Natural killer cell (primary cell): ENCODE data around the gene EHD1. TPM values are rescaled to one million over a fixed set of nuclear protein-coding genes. Genes with fewer than 3 reads are reported as not detected.
"Not testable (repeated sequence)": the region's sequence is repeated elsewhere in the genome, so short reads cannot be mapped to it uniquely, and the experiment has no call there.

Experiments used
- ATAC-seq, 3 donors: fragments of 150-1000 bp in 2 of 3; fragments of 200-7000 bp in 1 of 3; cut with Tn5 transposase; 1 replicate in 1 of 3; 2 replicates in 2 of 3; pipeline ENCODE4 v1.10.0; 2021; ENCODE audit warnings: mild to moderate bottlenecking in 2 of 3, moderate library complexity in 2 of 3
- DNase-seq, 2 donors: peaks; one replicate each; pipeline versions ENCODE4 v3.0.0 to v3.0.0-alpha.2; 2013 to 2021; ENCODE audit warnings: mixed read lengths in 1 of 2
- H3K27ac ChIP-seq: one replicate; pipeline ENCODE4 v1.5.1; 2013; ENCODE audit warnings: mild to moderate bottlenecking, low read length
- H3K27me3 ChIP-seq: one replicate; pipeline ENCODE4 v1.6.1; 2013; ENCODE audit warnings: low read length; ENCODE audit not compliant: control insufficient read depth, insufficient read depth
- H3K36me3 ChIP-seq: one replicate; pipeline ENCODE4 v1.6.1; 2013; ENCODE audit warnings: low read length; ENCODE audit not compliant: control insufficient read depth, insufficient read depth
- H3K4me1 ChIP-seq: one replicate; pipeline ENCODE4 v1.6.1; 2013; ENCODE audit warnings: low read length; ENCODE audit not compliant: control insufficient read depth, insufficient read depth
- H3K4me3 ChIP-seq: one replicate; pipeline ENCODE4 v1.5.1; 2013; ENCODE audit warnings: low read length
- H3K9me3 ChIP-seq: one replicate; pipeline ENCODE4 v1.6.1; 2013; ENCODE audit warnings: low read length; ENCODE audit not compliant: control insufficient read depth, insufficient read depth
- H3K27ac Mint-ChIP-seq, 2 donors: one replicate each; pipeline ENCODE4 v1.8.0; 2022; ENCODE audit warnings: mild to moderate bottlenecking in 2 of 2, mixed read lengths in 2 of 2, moderate library complexity in 1 of 2
- H3K27me3 Mint-ChIP-seq, 2 donors: one replicate each; pipeline ENCODE4 v1.8.0; 2022; ENCODE audit warnings: low read depth in 2 of 2, mixed read lengths in 2 of 2
- H3K36me3 Mint-ChIP-seq: one replicate; pipeline ENCODE4 v1.8.0; 2022; ENCODE audit warnings: mixed read lengths
- H3K4me1 Mint-ChIP-seq, 2 donors: one replicate each; pipeline ENCODE4 v1.8.0; 2022; ENCODE audit warnings: mixed read lengths in 2 of 2
- H3K4me3 Mint-ChIP-seq: one replicate; pipeline ENCODE4 v1.8.0; 2022; ENCODE audit warnings: mild to moderate bottlenecking, moderate library complexity, mixed read lengths
- H3K9me3 Mint-ChIP-seq, 2 donors: one replicate each; pipeline ENCODE4 v1.8.0; 2022; ENCODE audit warnings: mixed read lengths in 2 of 2
- CTCF ChIP-seq: fragments of 200-600 bp; IDR thresholded peaks from one replicate; pipeline ENCODE4 v1.8.0; 2022; ENCODE audit warnings: antibody characterized with exemption
- WGBS: methylation state at CpG from one replicate; pipeline ENCODE4 v1.1.7; 2013; ENCODE audit warnings: missing lambda C conversion rate; ENCODE audit not compliant: insufficient coverage; 5-methylcytosine and 5-hydroxymethylcytosine counted together
- intact Hi-C: fragments of 100-400 bp; cut with micrococcal nuclease; formaldehyde crosslinking; loops from one replicate; pipeline ENCODE4 v1.14.2; 2022
- total RNA-seq, 4 donors: library from RNA; stranded (reverse); fragments of 120-200 nt in 1 of 4; gene quantifications; one replicate each; pipeline versions ENCODE4 v1.2.3 to v1.2.4, GENCODE V29; 2013 to 2022

EHD1 gene
- total RNA-seq, 3 donors from 2014 or later (not counting 1 experiment from before 2014, with no cell fraction given): 218 to 246 (median 225) TPM

GRCh38 chr11:64846998-64847666 lies 31.3 kb downstream of the EHD1 start:
- no peaks in the 10 kb centered on the region for H3K36me3 ChIP-seq
- ATAC-seq (peak; percentile 57 to 81 (median 65)), DNase-seq (peak; percentile 91 to 95)
- peaks cover 70% of the 10 kb centered on the region for H3K4me1 ChIP-seq
- no peak overlapping the region for H3K4me3 ChIP-seq
- Mint-ChIP-seq H3K27me3 (no peaks in the 10 kb centered on the region), H3K4me3 (no peak overlapping the region), H3K27ac (peak overlapping the region; percentile 29 to 81), H3K9me3 (no peaks in the 10 kb centered on the region), H3K4me1 (peaks cover 45 to 60% of the 10 kb centered on the region in 2 donors), H3K36me3 (no peaks in the 10 kb centered on the region)
- H3K9me3 ChIP-seq: no peaks in the 10 kb centered on the region
- peak overlapping the region; percentile 40 for H3K27ac ChIP-seq
- intact Hi-C loops: loop anchor here (1.0 to 10.0 kb wide), 6 partner anchors 8 to 488 kb away; partner anchors contain the start of genes ARL2, DPF2 and TM7SF2
- WGBS: 31% methylated on average over 13 of the region's 13 CpGs
- peak; percentile 96 for TF ChIP-seq CTCF
- H3K27me3 ChIP-seq: no peaks in the 10 kb centered on the region

DNA sequence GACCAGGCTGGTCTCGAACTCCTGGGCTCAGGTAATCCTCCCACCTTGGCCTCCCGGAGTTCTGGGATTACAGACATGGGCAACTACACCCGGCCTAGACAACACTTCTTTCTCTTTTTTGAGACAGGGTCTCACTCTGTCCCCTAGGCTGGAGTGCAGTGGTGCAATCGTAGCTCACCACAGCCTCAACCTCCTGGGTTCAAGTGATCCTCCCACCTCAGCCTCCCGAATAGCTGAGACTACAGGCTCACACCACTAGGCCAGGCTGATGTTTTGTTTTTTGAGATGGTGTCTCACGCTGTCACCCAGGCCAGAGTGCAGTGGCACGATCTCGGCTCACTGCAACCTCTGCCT lies 32.7 kb downstream of the EHD1 start:
- peak overlapping the region; percentile 74 to 79 for H3K27ac Mint-ChIP-seq
- not testable (repeated sequence) for H3K9me3 ChIP-seq, DNase-seq, H3K27ac ChIP-seq, H3K9me3 Mint-ChIP-seq, H3K4me3 ChIP-seq, ATAC-seq, H3K27me3 Mint-ChIP-seq, H3K36me3 ChIP-seq, H3K36me3 Mint-ChIP-seq, H3K27me3 ChIP-seq
- 96% methylated on average over 8 of the region's 8 CpGs for WGBS
- peaks cover 56% of the 10 kb centered on the region for H3K4me1 ChIP-seq
- H3K4me3 Mint-ChIP-seq: peak overlapping the region; percentile 4
- intact Hi-C loops: loop anchor here (2.0 to 10.0 kb wide), 4 partner anchors 19 to 489 kb away; partner anchors contain the start of genes ARL2, DPF2 and TM7SF2
- H3K4me1 Mint-ChIP-seq: peaks cover 32 to 46% of the 10 kb centered on the region in 2 donors

DNA sequence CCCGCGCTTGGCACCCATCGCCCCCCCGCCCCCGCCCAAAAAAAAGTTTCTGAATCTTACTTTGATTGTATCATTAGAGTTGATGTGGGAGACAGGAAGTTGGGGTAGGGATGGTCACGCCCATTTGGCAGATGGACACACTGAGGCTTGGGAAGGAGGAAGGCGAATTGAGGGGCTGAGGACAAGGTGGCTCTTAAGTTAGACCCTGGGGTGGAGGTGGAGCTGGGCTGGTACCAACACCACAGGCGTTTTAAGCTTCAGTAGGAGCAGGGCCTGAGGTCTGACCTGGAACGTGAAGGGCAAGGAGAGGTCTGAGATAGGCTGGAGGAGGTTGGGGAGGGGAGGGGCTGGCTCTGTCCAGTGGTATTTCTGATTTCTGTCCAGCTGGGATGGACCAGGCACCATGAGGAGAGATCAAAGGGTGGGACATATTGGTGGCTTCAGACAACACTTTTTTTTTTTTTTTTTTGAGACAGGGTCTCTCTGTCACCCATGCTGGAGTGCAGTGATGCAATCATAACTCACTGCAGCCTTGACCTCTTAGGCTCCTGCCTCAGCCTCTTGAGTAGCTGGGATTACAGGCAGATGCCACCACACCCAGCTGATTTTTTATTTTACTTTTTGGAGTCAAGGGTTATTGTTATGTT lies 33.2 kb downstream of the EHD1 start:
- WGBS: 29% methylated on average over 9 of the region's 9 CpGs

More for the DNA sequence above, 33.2 kb downstream of the EHD1 start:
- DNase-seq (no peak), ATAC-seq (no peak)
- Mint-ChIP-seq H3K27me3 (no peaks in the 10 kb centered on the region), H3K27ac (peak overlapping the region; percentile 74 to 79), H3K36me3 (no peaks in the 10 kb centered on the region), H3K4me3 (peak overlapping the region; percentile 78), H3K4me1 (peaks cover 31 to 45% of the 10 kb centered on the region in 2 donors), H3K9me3 (no peaks in the 10 kb centered on the region)
- intact Hi-C loops: loop anchor here (5.0 to 10.0 kb wide), 3 partner anchors 167 to 490 kb away; partner anchors contain the start of genes ARL2, DPF2 and TM7SF2
- peak overlapping the region; percentile 49 for H3K27ac ChIP-seq
- peaks cover 51% of the 10 kb centered on the region for H3K4me1 ChIP-seq
- H3K27me3 ChIP-seq: no peaks in the 10 kb centered on the region
- H3K36me3 ChIP-seq: no peaks in the 10 kb centered on the region
- no peak for TF ChIP-seq CTCF
- H3K9me3 ChIP-seq: no peaks in the 10 kb centered on the region
- H3K4me3 ChIP-seq: peak overlapping the region; percentile 40
